Renal cortical epithelial cell (primary cell): ENCODE results near the gene AFF4. TPM values are rescaled to one million over a fixed set of nuclear protein-coding genes. Genes with fewer than 3 reads are reported as not detected.
A peak's percentile ranks its signal among the peaks of the same experiment; 100 is the strongest.

Source experiments
- DNase-seq: peaks from one replicate; pipeline ENCODE4 v3.0.0-alpha.2; 2011; ENCODE audit warnings: low read depth
- total RNA-seq: library from RNA; depleted of rRNA; stranded (reverse); fragments of >200 nt; gene quantifications from 2 replicates; pipeline ENCODE4 v1.2.3, GENCODE V29; 2014

Gene AFF4
- total RNA-seq, 1 donor from 2014 or later = 95.0 TPM

GRCh38 chr5:132854301-132854700 lies 109.1 kb downstream of the AFF4 start:
- no peak for DNase-seq

- DNase-seq = no peak
These were observed 109.6 kb downstream of the AFF4 start for GRCh38 chr5:132853790-132854189.

GRCh38 chr5:132853323-132853722 lies 110.1 kb downstream of the AFF4 start:
- no peak for DNase-seq

GRCh38 chr5:132850066-132850465 lies 113.4 kb downstream of the AFF4 start:
- peak; percentile 37 for DNase-seq

- peak; percentile 69 for DNase-seq
These were observed 114.1 kb downstream of the AFF4 start for GRCh38 chr5:132849347-132849746.

- no peak for DNase-seq
These were observed 115.2 kb downstream of the AFF4 start for GRCh38 chr5:132848270-132848669.

- peak; percentile 55 for DNase-seq
These were observed 122.1 kb downstream of the AFF4 start for GRCh38 chr5:132841305-132841704.

- DNase-seq = no peak
These were observed 122.5 kb downstream of the AFF4 start for GRCh38 chr5:132840896-132841295.

- DNase-seq = no peak
These were observed 123.1 kb downstream of the AFF4 start for GRCh38 chr5:132840313-132840712.

- DNase-seq = peak; percentile 74
These were observed 123.8 kb downstream of the AFF4 start for GRCh38 chr5:132839426-132840301.

GRCh38 chr5:132838516-132839282 lies 124.7 kb downstream of the AFF4 start:
- no peak for DNase-seq

GRCh38 chr5:132837868-132838267 lies 125.6 kb downstream of the AFF4 start:
- DNase-seq = no peak

- no peak for DNase-seq
These were observed 126.6 kb downstream of the AFF4 start for GRCh38 chr5:132836852-132837251.

GRCh38 chr5:132834057-132834456 lies 129.4 kb downstream of the AFF4 start:
- DNase-seq = no peak

GRCh38 chr5:132832612-132833011 lies 130.8 kb downstream of the AFF4 start:
- no peak for DNase-seq

GRCh38 chr5:132831095-132831860 lies 132.2 kb downstream of the AFF4 start:
- DNase-seq = no peak

GRCh38 chr5:132830436-132831094 lies 132.9 kb downstream of the AFF4 start, which contains the start of gene SHROOM1:
SHROOM1 (minus strand) TSS chr5:132830647; CDS start chr5:132826140, 4,507 bp downstream.
- DNase-seq = no peak

GRCh38 chr5:132829742-132830435 lies 133.5 kb downstream of the AFF4 start:
- no peak for DNase-seq

- no peak for DNase-seq
These were observed 134.5 kb downstream of the AFF4 start for GRCh38 chr5:132828846-132829494.

- DNase-seq = no peak
These were observed 135.3 kb downstream of the AFF4 start for GRCh38 chr5:132827943-132828673.
